SK-N-SH treated with all-trans-retinoic acid at 6 μM for 48 hours (cell line): Measurements from ENCODE around the gene ANKFN1.

Experiments
- CREB5 ChIP-seq: fragments of 250-450 bp; sonication (Bioruptor Pico); IDR thresholded peaks from 2 replicates; pipeline ENCODE4 v1.5.1; 2020; ENCODE audit warnings: low read depth, mild to moderate bottlenecking, moderate library complexity
- OSR1 ChIP-seq: fragments of 250-450 bp; sonication (Bioruptor Pico); IDR thresholded peaks from 2 replicates; pipeline ENCODE4 v1.8.0; 2022; ENCODE audit warnings: moderate library complexity, mild to moderate bottlenecking, inconsistent platforms
- SNAI2 ChIP-seq: fragments of 250-450 bp; sonication (Bioruptor Pico); IDR thresholded peaks from 2 replicates; pipeline ENCODE4 v1.5.0; 2020; ENCODE audit warnings: mild to moderate bottlenecking, moderate library complexity
- TCF4 ChIP-seq: fragments of 250-450 bp; sonication (Bioruptor Pico); IDR thresholded peaks from 2 replicates; pipeline ENCODE4 v1.8.0; 2021; ENCODE audit warnings: mild to moderate bottlenecking, moderate library complexity, borderline replicate concordance
- TOX ChIP-seq: fragments of 250-450 bp; sonication (Bioruptor Pico); IDR thresholded peaks from 2 replicates; pipeline ENCODE4 v1.8.0; 2021; ENCODE audit warnings: mild to moderate bottlenecking, moderate library complexity, borderline replicate concordance
- ZC3H10 ChIP-seq: fragments of 250-450 bp; sonication (Bioruptor Pico); IDR thresholded peaks from 2 replicates; pipeline ENCODE4 v1.5.1; 2021; ENCODE audit warnings: mild to moderate bottlenecking, moderate library complexity
- ZFP30 ChIP-seq: fragments of 450-650 bp; formaldehyde crosslinking; IDR thresholded peaks from 2 replicates; pipeline ENCODE4 v1.5.0; 2022; ENCODE audit warnings: mild to moderate bottlenecking, moderate library complexity
- ZNF70 ChIP-seq: fragments of 450-650 bp; formaldehyde crosslinking; IDR thresholded peaks from 2 replicates; pipeline ENCODE4 v1.5.0; 2020; ENCODE audit warnings: mild to moderate bottlenecking, moderate library complexity
- ZNF8 ChIP-seq: fragments of 450-650 bp; formaldehyde crosslinking; IDR thresholded peaks from 2 replicates; pipeline ENCODE4 v1.5.0; 2020; ENCODE audit warnings: mild to moderate bottlenecking, moderate library complexity

- TF ChIP-seq TOX (CRISPR knock-in tag) (no peak), TCF4 (no peak), SNAI2 (CRISPR knock-in tag) (no peak), CREB5 (CRISPR knock-in tag) (no peak), ZNF8 (CRISPR knock-in tag) (no peak), ZFP30 (CRISPR knock-in tag) (no peak), OSR1 (CRISPR knock-in tag) (no peak), ZC3H10 (CRISPR knock-in tag) (no peak), ZNF70 (CRISPR knock-in tag) (no peak)
Measured at GRCh38 chr17:56502120-56502654, 348.9 kb downstream of the ANKFN1 start.
